ENCODE measurements around the gene PLA2G4F. TPM values are rescaled to one million over a fixed set of nuclear protein-coding genes. Genes with fewer than 3 reads are reported as not detected.

Gene PLA2G4F
- 104 TPM for total RNA-seq
- long read RNA-seq, full-length matches to known transcripts, result 41 of 136 reads
- long read RNA-seq, partial matches to known transcripts, result 75 of 136 reads
- long read RNA-seq, other reads (novel, unspliced or antisense), result 20 of 136 reads

DNA sequence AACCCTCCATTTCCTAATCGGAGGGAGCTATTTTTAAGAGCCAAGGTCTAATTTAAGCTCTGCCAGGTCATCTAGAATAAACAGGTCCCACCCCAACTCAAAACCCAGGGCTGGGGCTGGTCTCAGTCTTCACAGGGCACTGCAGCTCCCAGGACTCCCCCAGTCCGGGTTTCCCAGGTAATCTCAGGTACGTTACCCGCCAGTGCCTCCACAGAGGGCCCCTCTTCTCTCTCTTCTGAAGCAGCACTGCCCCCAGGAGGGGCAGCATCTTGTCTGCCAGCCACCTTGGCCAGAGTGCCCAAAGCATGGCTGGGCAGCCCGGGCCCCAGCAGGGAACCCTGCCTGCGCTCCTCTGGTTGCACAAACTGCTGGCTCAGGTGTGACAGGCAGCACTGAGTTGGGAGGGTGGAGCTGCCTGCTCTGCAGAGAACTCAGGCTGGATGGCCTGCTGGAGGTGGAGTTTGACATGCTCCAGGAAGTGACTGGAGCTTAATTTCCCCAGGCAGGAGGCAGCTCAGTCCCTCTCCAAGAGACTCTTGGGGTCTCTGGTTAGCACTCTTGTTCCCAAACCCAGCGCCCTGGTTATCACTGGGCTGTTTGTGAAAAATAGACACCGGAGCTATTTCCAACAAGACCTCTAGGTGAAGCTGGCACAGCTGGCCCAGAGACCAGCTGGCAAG is at the start of gene PLA2G4F:
PLA2G4F (minus strand) TSS at position 394 of the 680 bp plus-strand sequence; CDS start at position 307, 87 bp downstream.
- Histone ChIP-seq H3K4me3 (peak within 1 kb of the TSS; percentile 47), H3K9me3 (no peaks in the 10 kb centered on the region), H3K27ac (peak within 1 kb of the TSS; percentile 71), H3K27me3 (no peaks in the 10 kb centered on the region), H3K36me3 (peaks cover 28% of the 10 kb centered on the region), H3K4me1 (peaks cover 12% of the 10 kb centered on the region)
- intact Hi-C loops (cut with DNase I), result no loop called here
- DNase-seq (peak; percentile 88), ATAC-seq (peak; percentile 65)
- TF ChIP-seq, protein P1, sequence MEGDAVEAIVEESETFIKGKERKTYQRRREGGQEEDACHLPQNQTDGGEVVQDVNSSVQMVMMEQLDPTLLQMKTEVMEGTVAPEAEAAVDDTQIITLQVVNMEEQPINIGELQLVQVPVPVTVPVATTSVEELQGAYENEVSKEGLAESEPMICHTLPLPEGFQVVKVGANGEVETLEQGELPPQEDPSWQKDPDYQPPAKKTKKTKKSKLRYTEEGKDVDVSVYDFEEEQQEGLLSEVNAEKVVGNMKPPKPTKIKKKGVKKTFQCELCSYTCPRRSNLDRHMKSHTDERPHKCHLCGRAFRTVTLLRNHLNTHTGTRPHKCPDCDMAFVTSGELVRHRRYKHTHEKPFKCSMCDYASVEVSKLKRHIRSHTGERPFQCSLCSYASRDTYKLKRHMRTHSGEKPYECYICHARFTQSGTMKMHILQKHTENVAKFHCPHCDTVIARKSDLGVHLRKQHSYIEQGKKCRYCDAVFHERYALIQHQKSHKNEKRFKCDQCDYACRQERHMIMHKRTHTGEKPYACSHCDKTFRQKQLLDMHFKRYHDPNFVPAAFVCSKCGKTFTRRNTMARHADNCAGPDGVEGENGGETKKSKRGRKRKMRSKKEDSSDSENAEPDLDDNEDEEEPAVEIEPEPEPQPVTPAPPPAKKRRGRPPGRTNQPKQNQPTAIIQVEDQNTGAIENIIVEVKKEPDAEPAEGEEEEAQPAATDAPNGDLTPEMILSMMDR (IDR thresholded peaks at IDR 0.05), result no peak

DNA sequence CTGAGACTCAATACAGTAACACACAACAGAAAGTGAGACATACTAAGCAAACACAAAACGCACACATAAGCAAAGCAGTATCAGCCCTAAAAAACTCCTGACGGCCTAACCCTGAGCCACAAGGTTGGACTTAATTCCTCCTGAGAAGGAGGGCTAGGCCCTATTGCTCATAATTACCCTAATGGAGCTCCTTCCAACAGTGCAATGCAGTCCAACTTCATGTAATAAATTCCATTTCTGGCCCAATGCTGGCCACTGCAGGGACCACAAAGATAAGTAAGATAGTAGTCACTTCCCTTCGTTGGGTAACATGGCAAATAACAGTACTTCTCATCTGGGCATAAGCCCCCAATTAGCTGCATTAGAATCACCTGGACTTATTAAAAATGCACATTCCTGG is 47.5 kb upstream of the PLA2G4F start:
- intact Hi-C loops (cut with DNase I), result no loop called here
- H3K27ac ChIP-seq, result no peak overlapping the region
- H3K27me3 ChIP-seq, result no peaks in the 10 kb centered on the region
- no peak overlapping the region for H3K4me3 ChIP-seq
- no peaks in the 10 kb centered on the region for H3K9me3 ChIP-seq
- TF ChIP-seq, protein P1 (IDR thresholded peaks at IDR 0.05), result no peak
- DNase-seq (no peak), ATAC-seq (no peak)
- H3K36me3 ChIP-seq, result peaks cover 21% of the 10 kb centered on the region
- H3K4me1 ChIP-seq, result peaks cover 20% of the 10 kb centered on the region

DNA sequence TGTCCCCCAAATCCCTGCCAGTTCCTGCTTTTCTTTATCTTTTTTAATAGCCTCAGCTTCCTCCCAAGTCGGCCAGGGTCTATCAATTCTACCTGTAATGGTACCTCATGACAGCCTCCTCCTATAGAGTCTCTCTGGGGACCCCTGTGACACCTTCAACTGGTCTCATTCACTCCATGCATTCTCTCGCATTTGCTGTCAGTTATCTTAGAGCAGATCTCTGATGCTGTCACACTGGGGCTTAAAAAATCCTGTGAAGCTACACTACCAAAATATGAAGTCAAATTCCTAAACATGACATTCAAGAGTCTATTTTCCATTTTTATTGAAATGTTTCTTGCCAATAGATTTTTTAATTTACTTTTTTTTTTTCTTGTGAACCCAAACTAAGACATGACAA is 46.2 kb upstream of the PLA2G4F start:
- no peak overlapping the region for H3K27ac ChIP-seq
- H3K9me3 ChIP-seq, result no peaks in the 10 kb centered on the region
- H3K4me1 ChIP-seq, result peaks cover 17% of the 10 kb centered on the region
- no peaks in the 10 kb centered on the region for H3K27me3 ChIP-seq
- TF ChIP-seq, protein P1 (IDR thresholded peaks at IDR 0.05), result no peak
- H3K36me3 ChIP-seq, result peaks cover 32% of the 10 kb centered on the region
- no peak overlapping the region for H3K4me3 ChIP-seq
- DNase-seq, result no peak
- ATAC-seq, result no peak
- intact Hi-C loops (cut with DNase I), result no loop called here

DNA sequence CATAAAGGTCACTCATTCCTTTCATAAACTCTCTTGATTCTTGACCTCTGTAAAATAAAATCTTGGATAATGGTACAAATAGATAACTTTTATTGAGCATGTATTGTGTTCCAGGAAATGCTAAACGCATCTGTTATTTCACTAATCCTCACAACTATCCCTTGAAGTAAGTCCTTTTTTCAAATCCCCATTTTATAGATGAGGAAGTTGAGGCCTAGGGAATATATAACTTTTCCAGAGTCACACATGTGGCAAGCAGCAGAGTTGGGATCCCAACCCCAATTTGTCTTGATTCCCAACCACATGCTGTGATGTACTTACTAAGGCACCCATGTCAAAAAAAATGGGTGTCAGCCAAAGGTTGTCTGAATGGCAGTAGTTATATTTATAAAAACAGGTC is 45.4 kb upstream of the PLA2G4F start:
- Histone ChIP-seq H3K4me3 (no peak overlapping the region), H3K36me3 (peaks cover 38% of the 10 kb centered on the region), H3K27ac (no peak overlapping the region), H3K9me3 (no peaks in the 10 kb centered on the region), H3K4me1 (peaks cover 11% of the 10 kb centered on the region), H3K27me3 (no peaks in the 10 kb centered on the region)
- TF ChIP-seq, protein P1 (IDR thresholded peaks at IDR 0.05), result no peak
- intact Hi-C loops (cut with DNase I), result no loop called here
- DNase-seq (no peak), ATAC-seq (no peak)

GRCh38 chr15:42199126-42199525 is 42.7 kb upstream of the PLA2G4F start:
- intact Hi-C loops (cut with DNase I), result no loop called here
- Histone ChIP-seq H3K9me3 (no peaks in the 10 kb centered on the region), H3K4me1 (no peaks in the 10 kb centered on the region), H3K27me3 (no peaks in the 10 kb centered on the region), H3K27ac (no peak overlapping the region), H3K4me3 (no peak overlapping the region), H3K36me3 (peaks cover 38% of the 10 kb centered on the region)
- ATAC-seq, result no peak
- DNase-seq, result no peak
- TF ChIP-seq, protein P1 (IDR thresholded peaks at IDR 0.05), result no peak

Data from upper lobe of right lung (tissue), 1 donor.